GM12878 (cell line): ENCODE results near the gene PDLIM5. TPM values are rescaled to one million over a fixed set of nuclear protein-coding genes. Genes with fewer than 3 reads are reported as not detected.

Experiments used
- CREM ChIP-seq: IDR thresholded peaks from 2 replicates; pipeline ENCODE4 v1.6.1; 2014; ENCODE audit warnings: antibody characterized with exemption, low read depth
- CUX1 ChIP-seq: IDR thresholded peaks from 2 replicates; pipeline ENCODE4 v1.6.1; 2012; ENCODE audit warnings: improper control_type of control experiment, low read depth, low read length; ENCODE audit not compliant: insufficient replicate concordance
- E2F8 ChIP-seq: fragments of 450-650 bp; IDR thresholded peaks from 2 replicates; pipeline ENCODE4 v1.6.1; 2018; ENCODE audit warnings: mild to moderate bottlenecking, low read depth, moderate library complexity; ENCODE audit not compliant: partially characterized antibody
- EED ChIP-seq: sonication (generic); IDR thresholded peaks from 2 replicates; pipeline ENCODE4 v1.6.1; 2016; ENCODE audit warnings: antibody characterized with exemption, low read depth
- KLF5 ChIP-seq: fragments of 450-650 bp; IDR thresholded peaks from 2 replicates; pipeline ENCODE4 v1.6.1; 2014; ENCODE audit warnings: mild to moderate bottlenecking; ENCODE audit not compliant: partially characterized antibody
- NRF1 ChIP-seq: conservative IDR thresholded peaks from 2 replicates; pipeline ENCODE4 v1.6.1; 2011; ENCODE audit warnings: mild to moderate bottlenecking, low read depth, low read length, improper control_type of control experiment
- SIX5 ChIP-seq: IDR thresholded peaks from 2 replicates; pipeline ENCODE4 v1.6.1; 2011; ENCODE audit warnings: mild to moderate bottlenecking, low read depth, low read length, moderate library complexity; ENCODE audit not compliant: severe bottlenecking
- SMC3 ChIP-seq: IDR thresholded peaks from 2 replicates; pipeline ENCODE4 v1.6.1; 2011; ENCODE audit warnings: low read length, improper control_type of control experiment, borderline replicate concordance
- ZBTB4 ChIP-seq: fragments of 450-650 bp; formaldehyde crosslinking; IDR thresholded peaks from 2 replicates; pipeline ENCODE4 v1.4.0; 2022; ENCODE audit warnings: mild to moderate bottlenecking, moderate library complexity
- ZZZ3 ChIP-seq: IDR thresholded peaks from 2 replicates; pipeline ENCODE4 v1.6.1; 2011; ENCODE audit warnings: low read depth; ENCODE audit not compliant: control insufficient read depth, insufficient read length
- polyA plus RNA-seq, 11 experiments: library from polyadenylated mRNA; depleted of rRNA in 4 of 11; unstranded in 6 of 11; stranded (reverse) in 5 of 11; fragments of >200 nt; fragmentation: Nextera tagmentation in 4 of 11; fragmentation: Illumina TruSeq in 1 of 11; extraction: Ambion mirVana in 4 of 11; extraction: Trizol in 1 of 11; gene quantifications; 1 replicate in 1 of 11; 2 replicates in 10 of 11; pipeline versions ENCODE4 v1.2.1 to v1.2.3, GENCODE V29; 2011 to 2016; ENCODE audit warnings: inconsistent platforms in 2 of 11, missing spikeins in 2 of 11, low read depth in 1 of 11
- total RNA-seq, 4 experiments: library from RNA; depleted of rRNA in 3 of 4; stranded (reverse); fragments of >200 nt in 3 of 4; fragmentation: Illumina TruSeq in 1 of 4; extraction: Trizol in 1 of 4; gene quantifications; 2 replicates each; pipeline versions ENCODE4 v1.2.1 to v1.2.3, GENCODE V29; 2013 to 2021

The PDLIM5 gene
- total and polyA plus RNA-seq, 10 of the 15 experiments (the other 5 are each of a cell fraction or from before 2014, with no cell fraction given) = 10.0 to 52.9 (median 20.7) TPM

- TF ChIP-seq E2F8 = no peak
- TF ChIP-seq NRF1 = no peak
- TF ChIP-seq EED = no peak
- no peak for TF ChIP-seq KLF5
- no peak for TF ChIP-seq SMC3
- TF ChIP-seq CUX1 = no peak
- no peak for TF ChIP-seq ZBTB4 (CRISPR knock-in tag)
- TF ChIP-seq CREM = no peak
- no peak for TF ChIP-seq SIX5
- no peak for TF ChIP-seq ZZZ3
Observed at GRCh38 chr4:94641702-94642560, 190.2 kb downstream of the PDLIM5 start (continued).
